Measurements from ENCODE around the gene ANKS4B. TPM values are rescaled to one million over a fixed set of nuclear protein-coding genes. Genes with fewer than 3 reads are reported as not detected.

ANKS4B gene
- total and polyA plus RNA-seq, 2 donors from 2014 or later = 1.4 to 9.7 TPM

DNA sequence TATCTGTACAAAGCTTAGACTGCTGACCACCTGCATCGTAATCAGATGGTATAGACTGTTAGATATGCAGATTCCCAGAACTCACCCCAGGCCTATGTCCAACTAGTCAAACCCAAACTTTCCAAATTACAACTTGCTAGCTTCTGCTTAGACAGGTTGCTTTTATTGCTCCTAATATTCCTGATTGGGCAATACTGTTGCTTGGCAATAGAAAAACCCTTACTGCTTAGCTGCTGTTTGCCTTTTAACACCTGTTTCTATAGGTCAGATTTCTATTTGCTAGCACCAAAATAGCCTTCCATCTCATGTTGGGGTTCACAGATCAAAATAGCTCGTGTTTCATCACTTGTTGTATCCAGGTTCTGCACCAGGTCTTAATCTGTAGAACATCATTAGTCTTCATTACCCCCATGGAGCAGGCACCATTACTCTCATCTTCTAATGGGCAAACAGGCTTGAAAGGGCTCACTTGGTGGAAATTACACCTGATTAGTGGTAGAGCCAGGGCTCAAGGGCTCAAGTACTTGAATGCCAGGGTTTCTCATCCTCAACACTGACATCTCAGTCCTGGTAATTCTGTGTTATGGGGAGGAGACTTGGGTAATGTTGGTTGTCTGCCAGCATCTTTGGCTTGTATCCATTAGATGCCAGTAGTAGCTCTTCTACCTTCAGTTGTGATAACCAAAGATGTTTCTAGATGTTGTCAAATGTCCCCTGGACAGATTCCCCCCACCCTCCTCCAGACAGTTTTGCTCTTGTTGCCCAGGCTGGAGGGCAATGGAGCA is 24.9 kb upstream of the ANKS4B start:
- no peaks in the 10 kb centered on the region for H3K27me3 ChIP-seq (ENCODE audit: control insufficient read depth, insufficient read depth, low read length)
- H3K9me3 ChIP-seq (ENCODE audit: control insufficient read depth in 2 of 3, insufficient read depth in 1 of 3, low read length in 3 of 3) = no peaks in the 10 kb centered on the region
- TF ChIP-seq, protein P1, sequence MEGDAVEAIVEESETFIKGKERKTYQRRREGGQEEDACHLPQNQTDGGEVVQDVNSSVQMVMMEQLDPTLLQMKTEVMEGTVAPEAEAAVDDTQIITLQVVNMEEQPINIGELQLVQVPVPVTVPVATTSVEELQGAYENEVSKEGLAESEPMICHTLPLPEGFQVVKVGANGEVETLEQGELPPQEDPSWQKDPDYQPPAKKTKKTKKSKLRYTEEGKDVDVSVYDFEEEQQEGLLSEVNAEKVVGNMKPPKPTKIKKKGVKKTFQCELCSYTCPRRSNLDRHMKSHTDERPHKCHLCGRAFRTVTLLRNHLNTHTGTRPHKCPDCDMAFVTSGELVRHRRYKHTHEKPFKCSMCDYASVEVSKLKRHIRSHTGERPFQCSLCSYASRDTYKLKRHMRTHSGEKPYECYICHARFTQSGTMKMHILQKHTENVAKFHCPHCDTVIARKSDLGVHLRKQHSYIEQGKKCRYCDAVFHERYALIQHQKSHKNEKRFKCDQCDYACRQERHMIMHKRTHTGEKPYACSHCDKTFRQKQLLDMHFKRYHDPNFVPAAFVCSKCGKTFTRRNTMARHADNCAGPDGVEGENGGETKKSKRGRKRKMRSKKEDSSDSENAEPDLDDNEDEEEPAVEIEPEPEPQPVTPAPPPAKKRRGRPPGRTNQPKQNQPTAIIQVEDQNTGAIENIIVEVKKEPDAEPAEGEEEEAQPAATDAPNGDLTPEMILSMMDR (IDR thresholded peaks at IDR 0.05; ENCODE audit: borderline replicate concordance, extremely low read depth, insufficient read depth) = no peak
- no peak for FAIRE-seq
- intact Hi-C loops (cut with DNase I) = no loop called here
- DNase-seq = no peak
- no peaks in the 10 kb centered on the region for H3K36me3 ChIP-seq (ENCODE audit: control insufficient read depth in 2 of 3, insufficient read depth in 3 of 3, low read length in 3 of 3)
- no peak overlapping the region for H3K27ac ChIP-seq (ENCODE audit: low read depth in 2 of 2, low read length in 2 of 2)
- H3K4me1 ChIP-seq (ENCODE audit: control insufficient read depth in 2 of 3, insufficient read depth in 2 of 3, low read depth in 1 of 3, low read length in 3 of 3) = no peaks in the 10 kb centered on the region
- H3K9ac ChIP-seq (ENCODE audit: low read length in 3 of 3) = no peak overlapping the region
- H3K4me3 ChIP-seq (ENCODE audit: low read length in 3 of 3) = no peak overlapping the region

DNA sequence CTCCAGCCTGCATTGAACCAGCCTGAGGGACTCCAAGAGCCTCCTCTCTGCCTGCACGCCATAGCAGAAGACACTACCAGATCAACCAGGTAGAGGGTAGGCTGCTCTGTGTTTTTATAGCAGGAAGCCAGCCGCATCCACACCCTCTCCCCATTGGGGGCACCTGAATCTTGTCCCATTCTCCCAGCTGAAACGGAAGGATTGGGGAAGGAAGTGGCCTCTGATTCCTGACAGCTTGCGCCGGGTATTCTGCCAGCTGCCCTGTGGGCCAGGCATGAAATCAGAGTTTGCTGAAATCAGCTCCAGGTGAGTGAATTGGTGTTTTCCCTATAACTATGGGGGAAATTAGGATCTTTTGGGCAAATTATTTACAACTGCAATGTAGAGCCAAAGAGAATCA is 22.0 kb upstream of the ANKS4B start, which contains the start of gene ZP2:
TSS of gene ZP2 (minus strand) at position 89 of the 400 bp plus-strand sequence. CDS start at position 62, 27 bp downstream.
- no peak within 1 kb of the TSS for H3K27ac ChIP-seq (ENCODE audit: low read depth in 2 of 2, low read length in 2 of 2)
- intact Hi-C loops (cut with DNase I) = no loop called here
- no peaks in the 10 kb centered on the region for H3K27me3 ChIP-seq (ENCODE audit: control insufficient read depth, insufficient read depth, low read length)
- H3K4me3 ChIP-seq (ENCODE audit: low read length in 3 of 3) = no peak within 1 kb of the TSS
- no peak within 1 kb of the TSS for H3K9ac ChIP-seq (ENCODE audit: low read length in 3 of 3)
- TF ChIP-seq, protein P1 (IDR thresholded peaks at IDR 0.05; ENCODE audit: borderline replicate concordance, extremely low read depth, insufficient read depth) = no peak
- no peaks in the 10 kb centered on the region for H3K9me3 ChIP-seq (ENCODE audit: control insufficient read depth in 2 of 3, insufficient read depth in 1 of 3, low read length in 3 of 3)
- FAIRE-seq = no peak
- DNase-seq = no peak
- H3K36me3 ChIP-seq (ENCODE audit: control insufficient read depth in 2 of 3, insufficient read depth in 3 of 3, low read length in 3 of 3) = no peaks in the 10 kb centered on the region
- no peaks in the 10 kb centered on the region for H3K4me1 ChIP-seq (ENCODE audit: control insufficient read depth in 2 of 3, insufficient read depth in 2 of 3, low read depth in 1 of 3, low read length in 3 of 3)

DNA sequence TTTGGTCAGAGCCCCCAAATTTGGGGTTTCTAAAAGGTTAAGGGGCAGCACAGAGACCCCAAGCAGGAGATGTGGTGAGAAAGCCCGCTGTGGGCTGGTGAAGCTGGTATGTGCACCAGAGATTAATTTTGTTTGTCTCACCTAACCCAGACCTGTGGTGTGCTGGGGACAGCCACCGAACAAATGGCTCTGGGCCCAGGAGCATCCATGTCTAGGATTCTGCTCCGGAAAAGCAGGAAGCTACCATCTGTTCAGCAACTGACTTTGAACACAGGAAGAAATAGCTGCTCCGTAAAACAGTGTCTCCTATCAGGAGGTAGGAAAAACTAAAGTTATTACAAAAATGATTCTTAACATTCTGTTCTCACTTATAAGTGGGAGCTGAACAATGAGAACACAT is 19.4 kb upstream of the ANKS4B start:
- Histone ChIP-seq H3K9me3 (ENCODE audit: control insufficient read depth in 2 of 3, insufficient read depth in 1 of 3, low read length in 3 of 3) (no peaks in the 10 kb centered on the region), H3K4me1 (ENCODE audit: control insufficient read depth in 2 of 3, insufficient read depth in 2 of 3, low read depth in 1 of 3, low read length in 3 of 3) (no peaks in the 10 kb centered on the region), H3K27ac (ENCODE audit: low read depth in 2 of 2, low read length in 2 of 2) (no peak overlapping the region), H3K27me3 (ENCODE audit: control insufficient read depth, insufficient read depth, low read length) (no peaks in the 10 kb centered on the region), H3K36me3 (ENCODE audit: control insufficient read depth in 2 of 3, insufficient read depth in 3 of 3, low read length in 3 of 3) (no peaks in the 10 kb centered on the region), H3K9ac (ENCODE audit: low read length in 3 of 3) (no peak overlapping the region), H3K4me3 (ENCODE audit: low read length in 3 of 3) (no peak overlapping the region)
- TF ChIP-seq, protein P1 (IDR thresholded peaks at IDR 0.05; ENCODE audit: borderline replicate concordance, extremely low read depth, insufficient read depth) = no peak
- DNase-seq = no peak
- no peak for FAIRE-seq
- intact Hi-C loops (cut with DNase I) = no loop called here
